ENCODE results near the gene PPP6R3. TPM values are rescaled to one million over a fixed set of nuclear protein-coding genes. Genes with fewer than 3 reads are reported as not detected.

The PPP6R3 gene
- total and polyA plus RNA-seq, 2 of the 13 experiments (the other 11 are each of a cell fraction or from before 2014, with no cell fraction given), result 41.2 to 83.4 TPM

DNA sequence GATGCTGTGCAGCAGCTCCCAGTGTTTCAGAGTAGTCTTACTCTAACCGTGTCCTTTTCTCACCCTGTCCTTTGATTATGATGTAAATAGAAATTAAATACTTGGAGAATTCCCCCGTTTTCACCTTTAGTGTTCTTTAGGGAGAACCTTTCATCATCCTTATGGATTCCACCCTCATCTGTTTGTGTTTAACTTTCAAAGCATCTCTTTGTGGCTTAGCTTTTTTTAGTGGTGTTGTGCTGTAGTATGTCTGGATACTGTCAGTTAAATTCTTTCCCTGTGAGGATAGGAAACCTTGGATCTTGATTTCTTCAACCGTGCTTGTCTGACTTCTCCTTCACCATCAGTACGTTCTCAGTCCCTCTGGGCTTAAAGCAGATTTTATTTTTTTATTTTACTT lies 48.5 kb downstream of the PPP6R3 start:
- 0 out of 2 replicates have a peak, but pooled peaks cover 6% of the 10 kb centered on the region for H3K4me1 ChIP-seq (ENCODE audit: insufficient read depth, low read length)
- DNase-seq (ENCODE audit: low spot score) (no peak), FAIRE-seq (no peak), ATAC-seq (no peak)
- CTCF ChIA-PET (ENCODE audit: low intra/inter-chr PET ratio, low total read pairs), result no interaction called here
- H4K20me1 ChIP-seq (ENCODE audit: insufficient read depth, low read length), result peaks cover 48% of the 10 kb centered on the region
- no peak overlapping the region for H2AFZ ChIP-seq (ENCODE audit: low read length)
- in situ Hi-C loops (cut with HindIII; ENCODE audit: extremely low pct_ligation_motif_present, low pct_unique_long_range_greater_than_20kb), result no loop called here
- intact Hi-C loops (cut with micrococcal nuclease; ENCODE audit: unreplicated experiment), result no loop called here
- no peak overlapping the region for H3K27ac ChIP-seq (ENCODE audit: extremely low read length, insufficient read depth, low read length)
- 95% methylated on average over 4 of the region's 4 CpGs for WGBS (ENCODE audit: low lambda C conversion rate)
- BruUV-seq (replicated peaks), result no TSS peak
- no peaks in the 10 kb centered on the region for H3K9me3 ChIP-seq (ENCODE audit: low read length)
- no peak overlapping the region for H3K4me3 ChIP-seq (replicated peaks in 1 of 3; ENCODE audit: insufficient read depth in 1 of 3, low read depth in 2 of 3, low read length in 3 of 3)
- H3K27me3 ChIP-seq (ENCODE audit: control insufficient read depth in 1 of 2, insufficient read depth in 2 of 2, low read length in 2 of 2), result no peaks in the 10 kb centered on the region
- no peak for TF ChIP-seq HIVEP1 (CRISPR knock-in tag; IDR thresholded peaks at IDR 0.05)
- no peak overlapping the region for H3K9ac ChIP-seq (ENCODE audit: insufficient read depth, low read depth, low read length)
- POLR2A ChIA-PET, result no interaction called here
- peaks cover 3 to 22% of the 10 kb centered on the region in 2 experiments; a peak in 4 of 5 replicates for H3K36me3 ChIP-seq (replicated peaks in 1 of 2; ENCODE audit: control insufficient read depth in 1 of 2, insufficient read depth in 2 of 2, low read length in 2 of 2)
- H3K79me2 ChIP-seq (ENCODE audit: insufficient read depth, low read length), result peaks cover 96% of the 10 kb centered on the region
- no peak overlapping the region for H3K4me2 ChIP-seq (ENCODE audit: low read depth, low read length)

DNA sequence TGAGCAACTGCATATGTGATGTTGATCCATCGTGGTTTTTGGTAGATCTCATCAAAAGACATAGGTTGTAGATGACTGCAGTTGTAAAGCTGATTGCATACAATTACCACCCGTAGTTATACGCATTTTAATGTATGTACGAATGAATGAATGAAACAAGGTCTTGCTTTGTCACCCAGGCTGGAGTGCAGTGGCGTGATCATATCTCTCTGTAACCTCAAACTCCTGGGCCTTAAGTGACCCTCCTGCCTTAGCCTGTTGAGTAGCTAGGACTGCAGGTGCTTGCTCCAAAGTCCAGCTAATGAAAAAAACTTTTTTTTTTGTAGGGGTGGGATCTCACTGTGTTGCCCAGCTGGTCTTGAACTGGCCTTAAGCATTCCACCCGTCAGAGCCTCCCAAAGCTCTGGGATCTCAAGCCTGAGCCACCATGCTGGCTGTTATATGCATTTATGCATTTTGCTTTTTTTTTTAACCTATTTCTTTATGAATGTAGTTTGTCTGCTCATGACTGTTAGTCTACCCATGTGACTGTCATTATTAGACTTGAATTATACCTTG lies 53.5 kb downstream of the PPP6R3 start:
- H3K36me3 ChIP-seq (replicated peaks in 1 of 2; ENCODE audit: control insufficient read depth in 1 of 2, insufficient read depth in 2 of 2, low read length in 2 of 2), result peaks cover 3 to 22% of the 10 kb centered on the region in 2 experiments; a peak in 4 of 5 replicates
- in situ Hi-C loops (cut with HindIII; ENCODE audit: extremely low pct_ligation_motif_present, low pct_unique_long_range_greater_than_20kb) (no loop called here), intact Hi-C loops (cut with micrococcal nuclease; ENCODE audit: unreplicated experiment) (no loop called here)
- no TSS peak for BruUV-seq (replicated peaks)
- ChIA-PET POLR2A (interaction anchor here (0.6 kb wide), 1 partner anchor 54 kb away, joined by 3 read pairs; the partner anchor contains the start of gene PPP6R3), CTCF (ENCODE audit: low intra/inter-chr PET ratio, low total read pairs) (no interaction called here)
- H3K4me1 ChIP-seq (ENCODE audit: insufficient read depth, low read length), result 0 out of 2 replicates have a peak, but pooled peaks cover 7% of the 10 kb centered on the region
- 95% methylated on average over 6 of the region's 6 CpGs for WGBS (ENCODE audit: low lambda C conversion rate)
- no peaks in the 10 kb centered on the region for H3K9me3 ChIP-seq (ENCODE audit: low read length)
- no peak overlapping the region for H3K4me2 ChIP-seq (ENCODE audit: low read depth, low read length)
- no peak overlapping the region for H3K27ac ChIP-seq (ENCODE audit: extremely low read length, insufficient read depth, low read length)
- no peak overlapping the region for H2AFZ ChIP-seq (ENCODE audit: low read length)
- DNase-seq (ENCODE audit: low spot score) (no peak), ATAC-seq (no peak), FAIRE-seq (no peak)
- no peak overlapping the region for H3K9ac ChIP-seq (ENCODE audit: insufficient read depth, low read depth, low read length)
- peaks cover 85% of the 10 kb centered on the region for H3K79me2 ChIP-seq (ENCODE audit: insufficient read depth, low read length)
- H3K4me3 ChIP-seq (replicated peaks in 1 of 3; ENCODE audit: insufficient read depth in 1 of 3, low read depth in 2 of 3, low read length in 3 of 3), result no peak overlapping the region
- H3K27me3 ChIP-seq (ENCODE audit: control insufficient read depth in 1 of 2, insufficient read depth in 2 of 2, low read length in 2 of 2), result no peaks in the 10 kb centered on the region
- peaks cover 40% of the 10 kb centered on the region for H4K20me1 ChIP-seq (ENCODE audit: insufficient read depth, low read length)
- TF ChIP-seq PRMT3 (CRISPR knock-in tag; IDR thresholded peaks at IDR 0.05; ENCODE audit: borderline replicate concordance, low read depth), result no peak
- TF ChIP-seq, protein P1, sequence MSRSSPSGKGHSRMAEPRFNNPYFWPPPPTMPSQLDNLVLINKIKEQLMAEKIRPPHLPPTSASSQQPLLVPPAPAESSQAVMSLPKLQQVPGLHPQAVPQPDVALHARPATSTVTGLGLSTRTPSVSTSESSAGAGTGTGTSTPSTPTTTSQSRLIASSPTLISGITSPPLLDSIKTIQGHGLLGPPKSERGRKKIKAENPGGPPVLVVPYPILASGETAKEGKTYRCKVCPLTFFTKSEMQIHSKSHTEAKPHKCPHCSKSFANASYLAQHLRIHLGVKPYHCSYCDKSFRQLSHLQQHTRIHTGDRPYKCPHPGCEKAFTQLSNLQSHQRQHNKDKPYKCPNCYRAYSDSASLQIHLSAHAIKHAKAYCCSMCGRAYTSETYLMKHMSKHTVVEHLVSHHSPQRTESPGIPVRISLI (CRISPR knock-in tag; IDR thresholded peaks at IDR 0.05; ENCODE audit: borderline replicate concordance), result peak; percentile 15; the same call in 1 of the 2 replicates
- TF ChIP-seq ZNF121 (CRISPR knock-in tag; IDR thresholded peaks at IDR 0.05), result peak; percentile 92
- 0 out of 2 replicates have a peak, but pooled peaks have one; percentile 11 for TF ChIP-seq HNF4G (IDR thresholded peaks at IDR 0.05; ENCODE audit: borderline replicate concordance, low read depth, low read length)
- no peak for TF ChIP-seq HNF4G (CRISPR knock-in tag; IDR thresholded peaks at IDR 0.05; ENCODE audit: borderline replicate concordance, low read depth)
